K562 (cell line): ENCODE measurements around the gene GLTP.

Experiments
- CTBP1 ChIP-seq: fragments of 450-650 bp; IDR thresholded peaks from 2 replicates; pipeline ENCODE4 v1.6.1; 2016; ENCODE audit warnings: borderline replicate concordance
- PHB2 ChIP-seq: fragments of 450-650 bp; IDR thresholded peaks from 2 replicates; pipeline ENCODE4 v1.6.1; 2017; ENCODE audit warnings: low read depth
- PKNOX1 ChIP-seq: fragments of 450-650 bp; IDR thresholded peaks from 2 replicates; pipeline ENCODE4 v1.6.1; 2016
- RUNX1 ChIP-seq: sonication (generic); IDR thresholded peaks from 2 replicates; pipeline ENCODE4 v1.6.1; 2016; ENCODE audit warnings: antibody characterized with exemption, low read depth
- SREBF2 ChIP-seq: sonication (generic); formaldehyde crosslinking; IDR thresholded peaks from 2 replicates; pipeline ENCODE4 v1.4.0; 2020; ENCODE audit warnings: mild to moderate bottlenecking, missing genetic modification reagents
- TCF3 ChIP-seq: sonication (generic); formaldehyde crosslinking; IDR thresholded peaks from 2 replicates; pipeline ENCODE4 v1.4.0; 2020; ENCODE audit warnings: mild to moderate bottlenecking, missing genetic modification reagents
- TSC22D4 ChIP-seq: fragments of 450-650 bp; IDR thresholded peaks from 2 replicates; pipeline ENCODE4 v1.6.1; 2016; ENCODE audit warnings: missing genetic modification characterization, missing biosample characterization, control low read depth
- ZNF3 ChIP-seq: fragments of 250-450 bp; sonication (Bioruptor Pico); IDR thresholded peaks from 2 replicates; pipeline ENCODE4 v1.5.0; 2021; ENCODE audit warnings: mild to moderate bottlenecking, moderate library complexity

- TF ChIP-seq PHB2 (no peak), ZNF3 (CRISPR knock-in tag) (no peak), CTBP1 (no peak), SREBF2 (CRISPR knock-in tag) (no peak), RUNX1 (no peak), TCF3 (CRISPR knock-in tag) (no peak), PKNOX1 (no peak), TSC22D4 (no peak)
Measured at GRCh38 chr12:109836916-109837315, 43.4 kb downstream of the GLTP start.
